ENCODE results near the gene RPS6KA6. TPM values are rescaled to one million over a fixed set of nuclear protein-coding genes. Genes with fewer than 3 reads are reported as not detected.

Gene RPS6KA6
- total and polyA plus RNA-seq, 10 of the 15 experiments (the other 5 are each of a cell fraction or from before 2014, with no cell fraction given) = 0.29 to 2.8 (median 1.4) TPM; not detected in 1

DNA sequence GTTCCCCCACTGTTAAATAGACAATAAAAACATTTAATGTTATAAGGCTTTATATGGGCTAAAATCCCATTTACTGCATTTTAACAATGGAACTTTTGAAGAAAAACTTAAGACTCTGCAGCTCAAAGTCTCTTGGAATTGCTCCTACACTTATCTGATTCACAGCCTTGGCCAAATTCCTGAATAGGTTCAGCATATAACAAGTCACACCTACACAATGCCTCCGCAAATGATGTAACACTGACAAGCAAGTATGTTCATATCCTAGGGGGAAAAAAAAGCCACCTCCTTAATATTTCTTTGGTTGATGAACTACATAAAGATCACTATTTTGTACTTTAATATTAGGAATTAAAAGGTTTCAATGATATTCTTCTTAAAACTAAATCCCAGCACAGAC, 34.5 kb downstream of the RPS6KA6 start:
- RAD21 ChIA-PET (ENCODE audit: unreplicated experiment) = no interaction called here
- Histone ChIP-seq H3K27me3 (replicated peaks in 1 of 2; ENCODE audit: control insufficient read depth in 2 of 2, insufficient read depth in 2 of 2, low read length in 1 of 2) (no peaks in the 10 kb centered on the region), H3K9me3 (replicated peaks; ENCODE audit: control insufficient read depth, insufficient read depth, low read length) (no peaks in the 10 kb centered on the region), H3K4me3 (no peak overlapping the region), H2AFZ (ENCODE audit: control insufficient read depth, low read depth, low read length) (no peak overlapping the region), H3K79me2 (ENCODE audit: control insufficient read depth, insufficient read depth, low read length) (no peaks in the 10 kb centered on the region), H3K4me1 (ENCODE audit: control insufficient read depth, insufficient read depth, low read length) (no peaks in the 10 kb centered on the region), H4K20me1 (ENCODE audit: control insufficient read depth, insufficient read depth) (no peaks in the 10 kb centered on the region), H3K27ac (ENCODE audit: control insufficient read depth, insufficient read depth) (no peak overlapping the region), H3K9ac (ENCODE audit: control insufficient read depth, insufficient read depth, low read length) (no peak overlapping the region), H3K4me2 (ENCODE audit: control insufficient read depth, insufficient read depth) (no peak overlapping the region), H3K36me3 (ENCODE audit: control insufficient read depth in 2 of 2, insufficient read depth in 2 of 2, low read length in 1 of 2) (no peaks in the 10 kb centered on the region)
- no TSS peak for BruUV-seq (replicated peaks)
- FAIRE-seq (no peak), DNase-seq (ENCODE audit: low read depth, low spot score) (no peak), ATAC-seq (no peak)
- SMC1A ChIA-PET (ENCODE audit: uncharacterized antibody, unreplicated experiment) = no interaction called here
- CTCF ChIA-PET = no interaction called here
- in situ Hi-C loops (cut with MboI) = no loop called here
- TF ChIP-seq KLF5 (IDR thresholded peaks at IDR 0.05; ENCODE audit: partially characterized antibody) = no peak
- no peak for TF ChIP-seq RUNX3 (IDR thresholded peaks at IDR 0.05; ENCODE audit: low read length)
- TF ChIP-seq, protein P1, sequence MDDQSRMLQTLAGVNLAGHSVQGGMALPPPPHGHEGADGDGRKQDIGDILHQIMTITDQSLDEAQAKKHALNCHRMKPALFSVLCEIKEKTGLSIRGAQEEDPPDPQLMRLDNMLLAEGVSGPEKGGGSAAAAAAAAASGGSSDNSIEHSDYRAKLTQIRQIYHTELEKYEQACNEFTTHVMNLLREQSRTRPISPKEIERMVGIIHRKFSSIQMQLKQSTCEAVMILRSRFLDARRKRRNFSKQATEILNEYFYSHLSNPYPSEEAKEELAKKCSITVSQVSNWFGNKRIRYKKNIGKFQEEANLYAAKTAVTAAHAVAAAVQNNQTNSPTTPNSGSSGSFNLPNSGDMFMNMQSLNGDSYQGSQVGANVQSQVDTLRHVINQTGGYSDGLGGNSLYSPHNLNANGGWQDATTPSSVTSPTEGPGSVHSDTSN (IDR thresholded peaks at IDR 0.05; ENCODE audit: insufficient replicate concordance, low read depth, low read length) = no peak
- intact Hi-C loops (cut with micrococcal nuclease; ENCODE audit: unreplicated experiment) = no loop called here
- POLR2A ChIA-PET = no interaction called here
- 70% methylated on average over 1 of the region's 1 CpG for WGBS (ENCODE audit: insufficient coverage, insufficient replicate concordance, low lambda C conversion rate, missing lambda C conversion rate)

DNA sequence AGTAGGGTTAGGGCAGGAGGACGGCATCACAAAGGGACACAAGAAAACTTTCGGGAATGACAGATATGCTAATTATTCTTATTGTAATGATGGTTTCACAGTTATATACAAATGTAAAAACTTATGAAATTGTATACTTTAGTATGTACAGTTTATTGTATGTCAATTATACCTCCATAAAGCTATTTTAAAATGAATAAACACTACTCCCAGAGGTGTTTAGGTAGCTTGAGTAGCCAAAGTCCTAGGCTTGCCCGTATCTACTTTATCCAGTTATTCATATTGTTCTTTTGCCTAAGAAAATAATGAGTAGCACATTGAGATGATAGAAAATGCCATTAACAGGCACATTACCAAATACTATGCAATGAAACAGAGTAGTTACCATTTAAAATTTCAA, 43.0 kb downstream of the RPS6KA6 start:
- WGBS (ENCODE audit: insufficient coverage, insufficient replicate concordance, low lambda C conversion rate, missing lambda C conversion rate) = 5% methylated on average over 3 of the region's 3 CpGs
- ChIA-PET CTCF (no interaction called here), SMC1A (ENCODE audit: uncharacterized antibody, unreplicated experiment) (no interaction called here), RAD21 (ENCODE audit: unreplicated experiment) (no interaction called here), POLR2A (no interaction called here)
- Histone ChIP-seq H3K27me3 (replicated peaks in 1 of 2; ENCODE audit: control insufficient read depth in 2 of 2, insufficient read depth in 2 of 2, low read length in 1 of 2) (no peaks in the 10 kb centered on the region), H3K27ac (ENCODE audit: control insufficient read depth, insufficient read depth) (no peak overlapping the region), H3K4me2 (ENCODE audit: control insufficient read depth, insufficient read depth) (no peak overlapping the region), H4K20me1 (ENCODE audit: control insufficient read depth, insufficient read depth) (no peaks in the 10 kb centered on the region), H3K4me3 (no peak overlapping the region), H3K36me3 (ENCODE audit: control insufficient read depth in 2 of 2, insufficient read depth in 2 of 2, low read length in 1 of 2) (no peaks in the 10 kb centered on the region), H3K4me1 (ENCODE audit: control insufficient read depth, insufficient read depth, low read length) (no peaks in the 10 kb centered on the region), H3K9me3 (replicated peaks; ENCODE audit: control insufficient read depth, insufficient read depth, low read length) (no peaks in the 10 kb centered on the region), H3K9ac (ENCODE audit: control insufficient read depth, insufficient read depth, low read length) (no peak overlapping the region), H3K79me2 (ENCODE audit: control insufficient read depth, insufficient read depth, low read length) (no peaks in the 10 kb centered on the region), H2AFZ (ENCODE audit: control insufficient read depth, low read depth, low read length) (no peak overlapping the region)
- no peak for ATAC-seq
- no peak for DNase-seq (ENCODE audit: low read depth, low spot score)
- no TSS peak for BruUV-seq (replicated peaks)
- in situ Hi-C loops (cut with MboI) = no loop called here
- intact Hi-C loops (cut with micrococcal nuclease; ENCODE audit: unreplicated experiment) = no loop called here
- FAIRE-seq = no peak
- no peak for TF ChIP-seq RFX5 (IDR thresholded peaks at IDR 0.05; ENCODE audit: low read depth, low read length)
- TF ChIP-seq CBX5 (IDR thresholded peaks at IDR 0.05; ENCODE audit: low read depth) = no peak
- TF ChIP-seq FOXM1 (IDR thresholded peaks at IDR 0.05; ENCODE audit: low read depth, low read length) = no peak
- no peak for TF ChIP-seq NFYB (IDR thresholded peaks at IDR 0.05; ENCODE audit: insufficient read depth, low read depth, low read length)
- TF ChIP-seq IKZF1 (conservative IDR thresholded peaks at IDR 0.05) = no peak
- TF ChIP-seq, protein P2, sequence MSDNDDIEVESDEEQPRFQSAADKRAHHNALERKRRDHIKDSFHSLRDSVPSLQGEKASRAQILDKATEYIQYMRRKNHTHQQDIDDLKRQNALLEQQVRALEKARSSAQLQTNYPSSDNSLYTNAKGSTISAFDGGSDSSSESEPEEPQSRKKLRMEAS (IDR thresholded peaks at IDR 0.05; ENCODE audit: low read depth, low read length) = no peak
- TF ChIP-seq, protein P3, sequence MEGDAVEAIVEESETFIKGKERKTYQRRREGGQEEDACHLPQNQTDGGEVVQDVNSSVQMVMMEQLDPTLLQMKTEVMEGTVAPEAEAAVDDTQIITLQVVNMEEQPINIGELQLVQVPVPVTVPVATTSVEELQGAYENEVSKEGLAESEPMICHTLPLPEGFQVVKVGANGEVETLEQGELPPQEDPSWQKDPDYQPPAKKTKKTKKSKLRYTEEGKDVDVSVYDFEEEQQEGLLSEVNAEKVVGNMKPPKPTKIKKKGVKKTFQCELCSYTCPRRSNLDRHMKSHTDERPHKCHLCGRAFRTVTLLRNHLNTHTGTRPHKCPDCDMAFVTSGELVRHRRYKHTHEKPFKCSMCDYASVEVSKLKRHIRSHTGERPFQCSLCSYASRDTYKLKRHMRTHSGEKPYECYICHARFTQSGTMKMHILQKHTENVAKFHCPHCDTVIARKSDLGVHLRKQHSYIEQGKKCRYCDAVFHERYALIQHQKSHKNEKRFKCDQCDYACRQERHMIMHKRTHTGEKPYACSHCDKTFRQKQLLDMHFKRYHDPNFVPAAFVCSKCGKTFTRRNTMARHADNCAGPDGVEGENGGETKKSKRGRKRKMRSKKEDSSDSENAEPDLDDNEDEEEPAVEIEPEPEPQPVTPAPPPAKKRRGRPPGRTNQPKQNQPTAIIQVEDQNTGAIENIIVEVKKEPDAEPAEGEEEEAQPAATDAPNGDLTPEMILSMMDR (IDR thresholded peaks at IDR 0.05 in 2 of 3, conservative IDR thresholded peaks at IDR 0.05 in 1 of 3; ENCODE audit: control insufficient read depth in 2 of 3, extremely low read depth in 1 of 3, insufficient read depth in 1 of 3, low read depth in 3 of 3, low read length in 3 of 3) = no peak
- TF ChIP-seq, protein P4, sequence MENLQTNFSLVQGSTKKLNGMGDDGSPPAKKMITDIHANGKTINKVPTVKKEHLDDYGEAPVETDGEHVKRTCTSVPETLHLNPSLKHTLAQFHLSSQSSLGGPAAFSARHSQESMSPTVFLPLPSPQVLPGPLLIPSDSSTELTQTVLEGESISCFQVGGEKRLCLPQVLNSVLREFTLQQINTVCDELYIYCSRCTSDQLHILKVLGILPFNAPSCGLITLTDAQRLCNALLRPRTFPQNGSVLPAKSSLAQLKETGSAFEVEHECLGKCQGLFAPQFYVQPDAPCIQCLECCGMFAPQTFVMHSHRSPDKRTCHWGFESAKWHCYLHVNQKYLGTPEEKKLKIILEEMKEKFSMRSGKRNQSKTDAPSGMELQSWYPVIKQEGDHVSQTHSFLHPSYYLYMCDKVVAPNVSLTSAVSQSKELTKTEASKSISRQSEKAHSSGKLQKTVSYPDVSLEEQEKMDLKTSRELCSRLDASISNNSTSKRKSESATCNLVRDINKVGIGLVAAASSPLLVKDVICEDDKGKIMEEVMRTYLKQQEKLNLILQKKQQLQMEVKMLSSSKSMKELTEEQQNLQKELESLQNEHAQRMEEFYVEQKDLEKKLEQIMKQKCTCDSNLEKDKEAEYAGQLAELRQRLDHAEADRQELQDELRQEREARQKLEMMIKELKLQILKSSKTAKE (IDR thresholded peaks at IDR 0.05; ENCODE audit: low read depth, poor library complexity, severe bottlenecking) = no peak

Measured in GM12878 (cell line).